ENCODE data around the gene MRFAP1. TPM values are rescaled to one million over a fixed set of nuclear protein-coding genes. Genes with fewer than 3 reads are reported as not detected.

MRFAP1 gene
- 100 to 1,000 TPM in 1 of 2 experiments, 10 to 100 TPM in 1; 91.3 to 107 TPM for total RNA-seq

- ChIA-PET CTCF (interaction anchor here (0.5 to 2.0 kb wide), 10 partner anchors 11 to 334 kb away, joined by 3 to 8 read pairs (median 4); a partner anchor contains a TSS), POLR2A (interaction anchor here (0.8 to 2.1 kb wide), 2 partner anchors 33 to 49 kb away, joined by 3 to 10 read pairs; a partner anchor contains a TSS)
- H3K4me1 Mint-ChIP-seq, result peaks cover 29% of the 10 kb centered on the region
- peaks cover 39% of the 10 kb centered on the region for H3K36me3 Mint-ChIP-seq (ENCODE audit: low read depth)
- no peaks in the 10 kb centered on the region for H3K27me3 Mint-ChIP-seq
- H3K4me3 Mint-ChIP-seq, result peak within 1 kb of the TSS; percentile 87
- H3K9me3 Mint-ChIP-seq, result no peaks in the 10 kb centered on the region
- DNase-seq, result peak; percentile 94
- peak within 1 kb of the TSS; percentile 98 for H3K27ac Mint-ChIP-seq
These were observed at the start of gene MRFAP1 for GRCh38 chr4:6640292-6641163. TSS of gene MRFAP1 (plus strand) at chr4:6640685. CDS start at chr4:6640863, 178 bp downstream.

- H3K27ac Mint-ChIP-seq, result no peak overlapping the region
These were observed 49.2 kb upstream of the MRFAP1 start for GRCh38 chr4:6591313-6591712.

GRCh38 chr4:6591781-6592180 lies 48.7 kb upstream of the MRFAP1 start:
- H3K4me3 Mint-ChIP-seq, result no peak overlapping the region
- H3K9me3 Mint-ChIP-seq, result no peaks in the 10 kb centered on the region
- no peak for DNase-seq
- no peak overlapping the region for H3K27ac Mint-ChIP-seq
- H3K27me3 Mint-ChIP-seq, result no peaks in the 10 kb centered on the region
- H3K36me3 Mint-ChIP-seq (ENCODE audit: low read depth), result peaks cover 11% of the 10 kb centered on the region
- ChIA-PET CTCF (interaction anchor here (1.2 to 1.5 kb wide), 2 partner anchors 10 to 19 kb away, joined by 3 read pairs; no protein-coding TSS in a partner anchor), POLR2A (no interaction called here)
- H3K4me1 Mint-ChIP-seq, result no peaks in the 10 kb centered on the region

More at GRCh38 chr4:6591313-6591712, 49.2 kb upstream of the MRFAP1 start:
- Mint-ChIP-seq H3K4me1 (no peaks in the 10 kb centered on the region), H3K4me3 (no peak overlapping the region), H3K27me3 (no peaks in the 10 kb centered on the region), H3K9me3 (no peaks in the 10 kb centered on the region), H3K36me3 (ENCODE audit: low read depth) (peaks cover 11% of the 10 kb centered on the region)
- DNase-seq, result no peak
- ChIA-PET CTCF (interaction anchor here (1.2 to 1.5 kb wide), 2 partner anchors 9 to 19 kb away, joined by 3 read pairs; no protein-coding TSS in a partner anchor), POLR2A (no interaction called here)

- ChIA-PET CTCF (interaction anchor here (1.5 kb wide), 1 partner anchor 11 kb away, joined by 3 read pairs; no protein-coding TSS in a partner anchor), POLR2A (no interaction called here)
- no peak for DNase-seq
These were observed 47.5 kb upstream of the MRFAP1 start for GRCh38 chr4:6592804-6593563.

GRCh38 chr4:6594341-6594740 lies 46.1 kb upstream of the MRFAP1 start:
- CTCF ChIA-PET, result interaction anchor here (0.7 kb wide), 1 partner anchor 10 kb away, joined by 3 read pairs; no protein-coding TSS in a partner anchor

More at GRCh38 chr4:6592804-6593563, 47.5 kb upstream of the MRFAP1 start:
- Mint-ChIP-seq H3K4me1 (no peaks in the 10 kb centered on the region), H3K36me3 (ENCODE audit: low read depth) (peaks cover 11% of the 10 kb centered on the region), H3K27me3 (no peaks in the 10 kb centered on the region), H3K9me3 (no peaks in the 10 kb centered on the region), H3K27ac (no peak overlapping the region), H3K4me3 (no peak overlapping the region)

GRCh38 chr4:6594826-6595355 lies 45.6 kb upstream of the MRFAP1 start:
- no peak overlapping the region for H3K27ac Mint-ChIP-seq
- no peaks in the 10 kb centered on the region for H3K27me3 Mint-ChIP-seq
- no peak for DNase-seq
- H3K9me3 Mint-ChIP-seq, result no peaks in the 10 kb centered on the region
- peaks cover 9% of the 10 kb centered on the region for H3K36me3 Mint-ChIP-seq (ENCODE audit: low read depth)
- CTCF ChIA-PET, result no interaction called here
- H3K4me1 Mint-ChIP-seq, result no peaks in the 10 kb centered on the region
- H3K4me3 Mint-ChIP-seq, result no peak overlapping the region
- POLR2A ChIA-PET, result no interaction called here

More at GRCh38 chr4:6594341-6594740, 46.1 kb upstream of the MRFAP1 start:
- H3K4me1 Mint-ChIP-seq, result no peaks in the 10 kb centered on the region
- H3K36me3 Mint-ChIP-seq (ENCODE audit: low read depth), result peaks cover 11% of the 10 kb centered on the region
- no peak overlapping the region for H3K4me3 Mint-ChIP-seq
- H3K27me3 Mint-ChIP-seq, result no peaks in the 10 kb centered on the region
- POLR2A ChIA-PET, result no interaction called here
- DNase-seq, result no peak
- no peaks in the 10 kb centered on the region for H3K9me3 Mint-ChIP-seq
- H3K27ac Mint-ChIP-seq, result no peak overlapping the region

- no peak overlapping the region for H3K27ac Mint-ChIP-seq
- peaks cover 9% of the 10 kb centered on the region for H3K36me3 Mint-ChIP-seq (ENCODE audit: low read depth)
- no peak for DNase-seq
- H3K9me3 Mint-ChIP-seq, result no peaks in the 10 kb centered on the region
- POLR2A ChIA-PET, result no interaction called here
- no peaks in the 10 kb centered on the region for H3K4me1 Mint-ChIP-seq
- no peak overlapping the region for H3K4me3 Mint-ChIP-seq
- H3K27me3 Mint-ChIP-seq, result no peaks in the 10 kb centered on the region
- CTCF ChIA-PET, result no interaction called here
These were observed 44.5 kb upstream of the MRFAP1 start for GRCh38 chr4:6595897-6596537.

GRCh38 chr4:6596948-6597347 lies 43.5 kb upstream of the MRFAP1 start:
- Mint-ChIP-seq H3K9me3 (no peaks in the 10 kb centered on the region), H3K4me3 (no peak overlapping the region), H3K27me3 (no peaks in the 10 kb centered on the region), H3K36me3 (ENCODE audit: low read depth) (peaks cover 17% of the 10 kb centered on the region), H3K4me1 (no peaks in the 10 kb centered on the region), H3K27ac (no peak overlapping the region)
- CTCF ChIA-PET, result interaction anchor here (1.6 kb wide), 1 partner anchor 174 kb away, joined by 3 read pairs; no protein-coding TSS in a partner anchor
- POLR2A ChIA-PET, result no interaction called here
- DNase-seq, result no peak

- no peaks in the 10 kb centered on the region for H3K27me3 Mint-ChIP-seq
- ChIA-PET POLR2A (interaction anchor here (0.6 kb wide), 1 partner anchor 60 kb away, joined by 3 read pairs; no protein-coding TSS in a partner anchor), CTCF (interaction anchor here (0.9 to 1.6 kb wide), 3 partner anchors 10 to 173 kb away, joined by 3 to 8 read pairs (median 3); no protein-coding TSS in a partner anchor)
- no peak overlapping the region for H3K4me3 Mint-ChIP-seq
- no peaks in the 10 kb centered on the region for H3K9me3 Mint-ChIP-seq
- DNase-seq, result no peak
- no peak overlapping the region for H3K27ac Mint-ChIP-seq
- H3K4me1 Mint-ChIP-seq, result no peaks in the 10 kb centered on the region
- peaks cover 28% of the 10 kb centered on the region for H3K36me3 Mint-ChIP-seq (ENCODE audit: low read depth)
These were observed 42.4 kb upstream of the MRFAP1 start for GRCh38 chr4:6598127-6598526.

- H3K9me3 Mint-ChIP-seq, result peaks cover 2% of the 10 kb centered on the region
- no peak for DNase-seq
- CTCF ChIA-PET, result interaction anchor here (0.9 to 1.2 kb wide), 2 partner anchors 10 to 60 kb away, joined by 3 to 8 read pairs; no protein-coding TSS in a partner anchor
- POLR2A ChIA-PET, result interaction anchor here (0.6 kb wide), 1 partner anchor 60 kb away, joined by 3 read pairs; no protein-coding TSS in a partner anchor
- no peak overlapping the region for H3K4me3 Mint-ChIP-seq
- no peaks in the 10 kb centered on the region for H3K4me1 Mint-ChIP-seq
- no peak overlapping the region for H3K27ac Mint-ChIP-seq
- H3K36me3 Mint-ChIP-seq (ENCODE audit: low read depth), result peaks cover 32% of the 10 kb centered on the region
- H3K27me3 Mint-ChIP-seq, result no peaks in the 10 kb centered on the region
These were observed 41.8 kb upstream of the MRFAP1 start for GRCh38 chr4:6598641-6599040.

GRCh38 chr4:6601661-6602250 lies 38.7 kb upstream of the MRFAP1 start:
- H3K4me1 Mint-ChIP-seq, result no peaks in the 10 kb centered on the region
- no peak for DNase-seq
- peaks cover 53% of the 10 kb centered on the region for H3K36me3 Mint-ChIP-seq (ENCODE audit: low read depth)
- no peak overlapping the region for H3K4me3 Mint-ChIP-seq
- H3K27ac Mint-ChIP-seq, result no peak overlapping the region
- ChIA-PET POLR2A (no interaction called here), CTCF (interaction anchor here (1.1 to 1.3 kb wide), 2 partner anchors 13 to 100 kb away, joined by 3 read pairs; no protein-coding TSS in a partner anchor)
- peaks cover 18% of the 10 kb centered on the region for H3K9me3 Mint-ChIP-seq
- H3K27me3 Mint-ChIP-seq, result no peaks in the 10 kb centered on the region

Data from activated CD4-positive, alpha-beta T cell treated with anti-CD3 and anti-CD28 coated beads, Interleukin-2, amount 10 ng/mL, durations not matched to agents 7 days and 5 days (primary cell).